Caco-2 (cell line): Measurements from ENCODE around the gene APP. TPM values are rescaled to one million over a fixed set of nuclear protein-coding genes. Genes with fewer than 3 reads are reported as not detected.

Experiments
- BruUV-seq: library from RNA; stranded (reverse); fragments of 400-500 nt; replicated peaks from 2 replicates; lab custom pipeline; 2021; lab: Mats Ljungman, UMichigan
- CTCF ChIA-PET: fragments of 300-600 bp; sonication (Branson Sonifier 250); formaldehyde crosslinking; loops from one replicate; lab custom pipeline; 2022; ENCODE audit warnings: antibody characterized with exemption; lab: Charles Lee
- POLR2A ChIA-PET: fragments of 300-600 bp; sonication (Branson Sonifier 250); formaldehyde crosslinking; loops from one replicate; lab custom pipeline; 2022; ENCODE audit warnings: antibody characterized with exemption; lab: Charles Lee
- DNase-seq, 2 experiments: peaks; one replicate each; pipeline versions ENCODE4 v3.0.0 to v3.0.0-alpha.2; 2020 to 2022
- H3K27me3 ChIP-seq: replicated peaks from 2 replicates; pipeline ENCODE4 v1.6.0; 2011; ENCODE audit warnings: low read length; ENCODE audit not compliant: control insufficient read depth, insufficient read depth
- H3K36me3 ChIP-seq: 2 replicates; pipeline ENCODE4 v1.5.1; 2011; ENCODE audit warnings: low read length; ENCODE audit not compliant: control insufficient read depth, insufficient read depth
- H3K4me1 ChIP-seq: fragments of 250-450 bp; sonication (Bioruptor Pico); 2 replicates; pipeline ENCODE4 v1.5.1; 2020; ENCODE audit warnings: mild to moderate bottlenecking
- H3K4me3 ChIP-seq: 2 replicates; pipeline ENCODE4 v1.5.1; 2011; ENCODE audit warnings: low read depth, mild to moderate bottlenecking, control low read depth, low read length
- H3K9me3 ChIP-seq: fragments of 250-450 bp; sonication (Bioruptor Pico); 2 replicates; pipeline ENCODE4 v1.5.1; 2020; ENCODE audit warnings: mild to moderate bottlenecking, moderate library complexity
- H3K27ac Mint-ChIP-seq: one replicate; pipeline ENCODE4 v1.8.0; 2022; ENCODE audit warnings: mixed read lengths; ENCODE audit not compliant: unreplicated experiment
- H3K27me3 Mint-ChIP-seq: one replicate; pipeline ENCODE4 v1.8.0; 2022; ENCODE audit warnings: mixed read lengths; ENCODE audit not compliant: insufficient read depth, unreplicated experiment
- H3K36me3 Mint-ChIP-seq: one replicate; pipeline ENCODE4 v1.8.0; 2022; ENCODE audit warnings: mild to moderate bottlenecking, mixed read lengths; ENCODE audit not compliant: insufficient read depth, unreplicated experiment
- H3K4me1 Mint-ChIP-seq: one replicate; pipeline ENCODE4 v1.8.0; 2022; ENCODE audit warnings: low read depth, mixed read lengths; ENCODE audit not compliant: unreplicated experiment
- H3K4me3 Mint-ChIP-seq: one replicate; pipeline ENCODE4 v1.8.0; 2022; ENCODE audit warnings: mild to moderate bottlenecking, moderate library complexity, mixed read lengths; ENCODE audit not compliant: unreplicated experiment
- H3K9me3 Mint-ChIP-seq: one replicate; pipeline ENCODE4 v1.8.0; 2022; ENCODE audit warnings: mixed read lengths; ENCODE audit not compliant: unreplicated experiment
- CTCF ChIP-seq, 2 experiments: fragments of 200-600 bp in 1 of 2; IDR thresholded peaks; 1 replicate in 1 of 2; 2 replicates in 1 of 2; pipeline versions ENCODE4 v1.5.1 to v1.8.0; 2011 to 2022; ENCODE audit warnings: antibody characterized with exemption in 1 of 2, control low read depth in 1 of 2, inconsistent platforms in 1 of 2, low read depth in 1 of 2, low read length in 1 of 2, mild to moderate bottlenecking in 1 of 2, moderate library complexity in 1 of 2; ENCODE audit not compliant: insufficient read depth in 1 of 2, severe bottlenecking in 1 of 2, unreplicated experiment in 1 of 2
- intact Hi-C: fragments of 100-400 bp; cut with micrococcal nuclease; formaldehyde crosslinking; loops from one replicate; pipeline ENCODE4 v1.10.0; 2022; ENCODE audit not compliant: unreplicated experiment
- total RNA-seq: library from RNA; stranded (reverse); gene quantifications from 2 replicates; pipeline ENCODE4 v1.2.3, GENCODE V29; 2022

The APP gene
- total RNA-seq, 1 experiment from 2014 or later = 331 TPM

- no peak overlapping the region for H3K27ac Mint-ChIP-seq
- no peaks in the 10 kb centered on the region for H3K4me1 Mint-ChIP-seq
- Histone ChIP-seq H3K36me3 (no peaks in the 10 kb centered on the region), H3K9me3 (no peaks in the 10 kb centered on the region), H3K4me3 (no peak overlapping the region), H3K27me3 (no peaks in the 10 kb centered on the region), H3K4me1 (no peaks in the 10 kb centered on the region)
- no peaks in the 10 kb centered on the region for H3K27me3 Mint-ChIP-seq
- BruUV-seq = no TSS peak
- intact Hi-C loops = no loop called here
- no peaks in the 10 kb centered on the region for H3K9me3 Mint-ChIP-seq
- no peak overlapping the region for H3K4me3 Mint-ChIP-seq
- H3K36me3 Mint-ChIP-seq = peaks cover 38% of the 10 kb centered on the region
- POLR2A ChIA-PET = no interaction called here
- CTCF ChIA-PET = interaction anchor here (0.6 kb wide), 1 partner anchor 33 kb away, joined by 3 read pairs; no protein-coding TSS in a partner anchor
- no peak for TF ChIP-seq CTCF (IDR thresholded peaks at IDR 0.05; ENCODE audit: insufficient read depth in 1 of 2, low read depth in 1 of 2, low read length in 1 of 2, severe bottlenecking in 1 of 2, unreplicated experiment in 1 of 2)
- no peak for DNase-seq
Observed at GRCh38 chr21:25987531-25987930, 183.0 kb downstream of the APP start.

GRCh38 chr21:25986928-25987327, 183.6 kb downstream of the APP start:
- Histone ChIP-seq H3K36me3 (no peaks in the 10 kb centered on the region), H3K4me1 (no peaks in the 10 kb centered on the region), H3K4me3 (no peak overlapping the region), H3K27me3 (no peaks in the 10 kb centered on the region), H3K9me3 (no peaks in the 10 kb centered on the region)
- DNase-seq = no peak
- Mint-ChIP-seq H3K4me1 (no peaks in the 10 kb centered on the region), H3K9me3 (no peaks in the 10 kb centered on the region), H3K27ac (no peak overlapping the region), H3K4me3 (no peak overlapping the region), H3K27me3 (no peaks in the 10 kb centered on the region), H3K36me3 (peaks cover 38% of the 10 kb centered on the region)
- intact Hi-C loops = no loop called here
- TF ChIP-seq CTCF (IDR thresholded peaks at IDR 0.05; ENCODE audit: insufficient read depth in 1 of 2, low read depth in 1 of 2, low read length in 1 of 2, severe bottlenecking in 1 of 2, unreplicated experiment in 1 of 2) = no peak
- no TSS peak for BruUV-seq
- POLR2A ChIA-PET = no interaction called here
- CTCF ChIA-PET = no interaction called here

GRCh38 chr21:25985990-25986389, 184.6 kb downstream of the APP start:
- Histone ChIP-seq H3K9me3 (no peaks in the 10 kb centered on the region), H3K27me3 (no peaks in the 10 kb centered on the region), H3K4me3 (no peak overlapping the region), H3K4me1 (no peaks in the 10 kb centered on the region), H3K36me3 (no peaks in the 10 kb centered on the region)
- DNase-seq = no peak
- no peaks in the 10 kb centered on the region for H3K27me3 Mint-ChIP-seq
- no TSS peak for BruUV-seq
- no peak overlapping the region for H3K27ac Mint-ChIP-seq
- H3K9me3 Mint-ChIP-seq = no peaks in the 10 kb centered on the region
- TF ChIP-seq CTCF (IDR thresholded peaks at IDR 0.05; ENCODE audit: insufficient read depth in 1 of 2, low read depth in 1 of 2, low read length in 1 of 2, severe bottlenecking in 1 of 2, unreplicated experiment in 1 of 2) = no peak
- no peaks in the 10 kb centered on the region for H3K4me1 Mint-ChIP-seq
- ChIA-PET CTCF (no interaction called here), POLR2A (no interaction called here)
- H3K4me3 Mint-ChIP-seq = no peak overlapping the region
- intact Hi-C loops = no loop called here
- peaks cover 43% of the 10 kb centered on the region for H3K36me3 Mint-ChIP-seq
